ENCODE measurements around the gene DYNLRB1.
A peak's percentile ranks its signal among the peaks of the same experiment; 100 is the strongest.

The DYNLRB1 gene

DNA sequence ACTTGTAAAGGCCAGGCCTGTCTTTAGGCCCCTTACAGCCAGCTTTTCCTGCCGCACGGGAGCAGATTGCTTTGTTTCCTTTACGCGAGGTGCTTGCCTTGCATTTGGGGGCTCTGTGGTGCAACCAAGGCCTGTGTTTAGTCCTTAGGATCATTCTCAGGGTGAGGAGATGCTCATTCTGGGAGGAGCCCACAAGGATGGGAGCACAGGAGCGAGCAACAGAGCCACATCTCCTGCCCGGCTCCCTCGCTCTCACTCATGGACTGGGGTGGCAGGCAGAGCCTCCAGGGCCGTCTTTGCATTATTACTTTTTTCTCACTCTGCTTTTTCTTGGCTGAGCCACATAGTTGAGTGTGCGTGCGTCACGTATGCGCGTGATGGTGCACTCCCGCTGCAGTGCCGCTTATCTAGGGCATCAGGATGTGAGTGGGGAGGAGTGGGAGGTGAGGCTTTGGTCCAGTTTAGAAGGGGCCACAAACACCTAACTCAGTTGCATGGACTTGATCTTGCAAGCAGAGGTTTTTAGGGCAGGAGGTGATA is 19.1 kb downstream of the DYNLRB1 start:
- DNase-seq: no peak

DNA sequence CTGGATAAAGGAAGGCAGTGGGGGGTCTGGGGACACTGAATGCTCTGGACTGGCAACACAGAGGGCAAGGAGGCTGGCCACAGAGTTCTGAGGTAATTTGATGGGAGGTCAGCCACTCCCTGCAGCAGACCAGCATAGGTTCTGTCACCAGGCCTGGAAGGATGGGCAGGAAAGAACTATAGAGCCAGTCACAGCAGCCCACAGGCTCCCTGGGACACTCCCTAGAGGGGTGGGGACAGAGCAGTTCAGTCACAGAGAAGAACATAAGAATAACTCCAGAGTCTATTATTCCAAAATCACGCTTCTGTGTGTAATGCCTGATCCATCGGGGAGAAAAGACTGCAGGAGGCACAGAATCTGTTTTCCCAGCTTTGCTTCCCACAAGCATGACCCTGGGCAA is 19.6 kb downstream of the DYNLRB1 start:
- DNase-seq: no peak

DNA sequence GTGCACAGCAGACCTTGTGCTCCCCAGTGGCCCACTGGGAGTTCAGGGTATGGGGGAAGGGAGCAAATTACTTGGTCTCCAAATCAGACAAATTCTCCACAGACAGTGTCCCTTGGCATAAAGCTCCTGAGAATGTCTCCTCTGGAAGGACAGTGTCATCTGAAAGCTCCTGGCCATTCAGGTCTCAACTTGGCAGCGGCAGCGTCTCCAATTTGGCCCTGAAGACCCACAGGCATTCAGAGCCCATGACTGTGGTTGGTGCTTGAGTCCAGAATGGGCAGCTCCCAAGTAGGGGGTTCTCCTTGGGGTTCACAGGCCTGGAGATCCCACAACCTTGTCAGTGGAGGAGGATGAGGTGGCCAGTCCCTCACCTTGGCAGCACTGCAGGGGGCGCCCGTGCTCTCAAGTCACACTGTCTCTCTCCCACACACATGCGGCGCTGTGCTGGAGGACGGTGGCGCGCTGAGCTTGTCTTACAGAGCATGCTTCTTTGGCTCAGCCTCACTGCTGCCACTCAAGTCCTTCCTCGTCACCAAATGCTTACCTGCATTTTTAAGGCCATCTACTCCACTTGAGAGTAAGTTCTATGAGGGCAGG is 20.7 kb downstream of the DYNLRB1 start:
- DNase-seq: peak; percentile 52

DNA sequence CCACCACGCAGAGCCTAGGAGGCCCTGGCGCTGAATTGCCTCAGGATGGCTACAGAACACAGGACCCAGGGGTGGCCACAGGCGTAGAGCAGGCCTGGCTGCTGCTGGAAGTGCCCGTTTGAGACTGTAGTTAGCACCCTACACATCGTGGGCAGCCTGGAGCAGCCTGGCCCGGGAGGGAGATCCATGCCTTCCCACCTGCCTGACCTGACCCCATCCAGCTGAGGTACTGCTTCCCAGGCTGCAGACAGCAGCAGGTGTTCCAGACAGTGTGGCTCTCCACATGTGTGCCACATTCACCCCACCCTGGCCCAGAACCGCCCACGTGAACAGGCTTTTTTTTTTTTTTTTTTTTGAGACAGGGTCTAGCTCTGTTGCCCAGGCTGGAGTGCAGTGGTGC is 21.4 kb downstream of the DYNLRB1 start:
- no peak for DNase-seq

DNA sequence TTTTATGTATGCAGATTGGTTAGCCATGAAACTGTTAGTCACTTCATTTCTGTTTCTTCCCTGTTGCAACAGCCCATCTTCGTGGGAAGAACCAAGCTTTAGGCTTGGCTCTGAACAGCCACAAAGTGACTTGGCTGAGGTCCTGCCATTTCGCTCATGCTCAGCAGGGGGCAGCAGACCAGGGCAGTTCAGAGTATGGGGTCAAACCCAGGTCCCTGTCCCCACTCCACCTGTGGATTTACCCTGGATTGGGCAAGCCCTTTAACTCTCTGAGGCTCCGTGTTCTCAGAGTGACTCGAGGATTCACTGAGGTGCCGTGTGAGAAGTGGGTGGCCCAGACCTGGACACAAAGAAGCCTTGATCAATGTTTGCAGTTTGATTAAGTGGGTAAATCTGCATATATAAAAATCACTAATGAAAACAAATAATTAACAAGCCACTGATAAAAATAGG is 22.5 kb downstream of the DYNLRB1 start:
- peak; percentile 63 for DNase-seq

DNA sequence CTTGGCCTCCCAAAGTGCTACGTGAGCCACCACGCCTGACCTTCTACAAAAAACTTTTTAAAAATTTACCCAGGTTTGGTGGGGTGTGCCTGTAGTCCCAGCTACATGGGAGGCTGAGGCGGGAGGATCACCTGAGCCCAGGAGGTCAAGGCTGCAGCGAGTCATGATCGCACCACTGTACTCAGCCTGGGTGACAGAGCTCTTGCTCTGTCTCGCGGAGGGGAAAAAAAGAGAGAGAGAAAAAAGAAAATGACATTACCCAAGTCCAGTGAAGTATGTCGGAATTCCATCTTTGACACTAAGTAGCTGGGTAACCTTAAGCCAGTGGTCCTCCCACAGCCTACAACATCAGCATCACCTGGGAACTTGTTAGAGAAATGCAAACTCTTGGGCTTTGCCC is 23.5 kb downstream of the DYNLRB1 start:
- DNase-seq: no peak

DNA sequence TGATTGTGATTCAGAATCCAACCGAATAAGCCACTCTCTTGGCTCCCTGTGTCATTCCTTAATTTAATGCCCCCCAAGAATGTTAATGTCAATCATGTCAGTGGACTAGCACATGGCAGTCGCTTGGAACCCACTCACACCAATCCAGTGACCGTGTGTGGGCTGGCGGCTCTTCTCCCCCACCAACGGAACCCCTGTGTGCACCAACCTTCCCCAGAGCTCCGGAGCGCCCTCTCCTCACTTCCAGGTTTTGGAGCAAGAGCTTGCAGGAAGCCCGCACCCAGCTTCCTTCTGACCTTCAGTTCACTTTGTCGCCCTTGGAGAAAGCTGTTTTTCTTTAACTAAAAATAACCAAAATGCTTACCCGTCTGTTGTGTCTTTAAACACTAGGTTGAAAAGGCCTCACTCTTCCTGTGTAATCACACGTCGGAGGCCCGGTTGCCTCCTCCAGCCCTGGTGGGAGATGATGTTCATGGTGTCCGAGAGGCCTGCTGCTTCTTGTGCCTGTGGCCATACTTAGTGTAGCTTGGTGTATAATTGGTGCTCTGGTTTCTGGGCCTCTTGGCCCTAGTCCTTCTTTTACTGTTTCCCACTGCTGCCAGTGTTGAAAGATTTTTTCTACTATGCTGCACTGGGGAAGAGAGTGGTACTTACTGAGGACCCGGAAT is 24.5 kb downstream of the DYNLRB1 start:
- DNase-seq: no peak

DNA sequence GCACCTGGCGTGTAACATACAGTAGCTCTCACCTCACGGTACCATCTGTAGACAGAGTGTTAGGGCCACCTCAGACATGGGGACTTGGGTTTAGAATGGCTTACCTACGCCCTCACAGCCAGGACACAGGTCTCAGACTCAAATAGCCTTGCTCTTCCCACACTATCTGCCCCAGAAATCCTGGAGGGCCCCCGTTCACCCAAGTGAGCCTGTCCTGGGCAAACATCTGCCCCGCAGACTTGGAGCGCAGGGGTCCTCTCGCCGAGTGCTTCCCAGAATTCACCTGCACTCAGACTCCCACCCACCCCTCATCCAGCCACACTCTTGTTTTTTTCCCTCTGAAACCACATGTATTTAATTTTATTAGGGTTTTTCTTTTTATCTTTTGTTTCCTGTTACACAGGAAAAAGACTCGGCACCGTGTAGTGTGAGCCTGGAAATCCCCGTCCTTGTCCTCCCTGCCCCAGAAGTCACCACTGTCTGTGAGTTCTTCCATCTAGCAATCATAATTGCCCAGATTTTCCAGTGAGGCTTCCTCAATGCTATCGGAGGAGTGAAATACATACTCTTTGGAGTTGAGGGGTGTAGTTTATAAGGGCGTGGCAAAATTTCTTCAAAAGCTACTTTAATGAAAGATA is 25.2 kb downstream of the DYNLRB1 start:
- DNase-seq: peak; percentile 34

DNA sequence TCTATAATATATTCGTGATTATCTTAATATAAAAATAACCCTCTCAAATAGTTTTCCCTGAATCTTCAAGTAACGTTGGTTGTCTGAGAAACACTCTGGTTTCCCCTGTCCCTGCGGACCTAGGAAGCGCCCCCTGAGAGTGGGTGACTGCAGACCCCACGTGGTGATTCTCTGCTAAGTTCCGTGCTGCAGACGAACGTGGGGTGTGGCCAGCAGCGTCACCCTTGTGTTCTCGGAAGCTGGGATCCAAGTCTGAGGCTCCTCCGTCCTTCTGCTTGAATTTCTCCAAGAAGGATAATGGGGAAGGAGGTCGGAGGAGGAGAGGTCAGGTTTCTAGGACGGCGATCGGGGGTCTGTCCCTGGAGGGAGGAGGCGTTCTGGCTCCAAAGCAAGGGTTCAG is 25.7 kb downstream of the DYNLRB1 start:
- no peak for DNase-seq

DNA sequence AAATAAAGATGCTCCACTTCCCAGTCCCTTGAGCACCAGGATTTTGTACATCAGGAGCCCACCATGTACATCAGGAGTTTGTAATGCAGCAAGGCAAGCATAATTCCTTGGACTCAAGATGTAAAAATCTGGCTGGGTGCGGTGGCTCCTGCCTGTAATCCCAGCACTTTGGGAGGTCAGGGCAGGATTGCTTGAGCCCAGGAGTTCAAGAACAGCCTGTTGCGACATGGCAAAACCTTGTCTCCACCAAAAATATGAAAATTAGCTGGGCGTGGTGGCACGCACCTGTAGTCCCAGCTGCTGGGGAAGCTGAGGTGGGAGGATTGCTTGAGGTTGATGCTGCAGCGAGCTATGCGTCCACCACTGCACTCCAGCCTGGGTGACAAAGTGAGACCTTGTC is 26.2 kb downstream of the DYNLRB1 start:
- DNase-seq: no peak

DNA sequence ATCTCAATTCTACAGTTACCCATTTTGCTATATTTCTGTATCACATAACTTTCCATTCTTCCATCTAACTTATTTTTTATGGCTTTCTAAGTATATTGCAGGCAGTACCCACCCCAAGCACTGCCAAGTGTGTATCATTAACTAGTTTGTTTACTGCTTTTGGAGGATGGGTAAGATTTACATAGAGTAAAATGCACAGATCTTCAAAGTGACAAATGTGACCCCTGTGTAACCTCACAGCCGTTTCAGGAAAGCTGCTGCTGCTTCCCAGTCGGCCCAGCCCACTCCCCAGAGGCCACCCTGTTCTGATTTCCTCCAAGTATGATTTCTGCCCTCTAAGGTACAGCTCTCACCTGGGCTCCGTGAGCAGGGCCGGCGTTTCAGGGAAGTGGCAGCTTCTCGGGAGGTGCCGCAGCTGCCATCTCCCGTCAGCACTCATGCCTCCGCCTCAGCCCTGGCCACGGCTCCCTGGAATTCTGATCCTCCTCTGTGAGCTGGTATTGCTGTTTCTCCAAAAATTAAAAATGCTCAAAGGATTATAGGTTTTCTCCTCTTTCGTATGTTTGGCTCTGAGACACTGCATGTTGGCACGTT is 27.3 kb downstream of the DYNLRB1 start:
- no peak for DNase-seq

DNA sequence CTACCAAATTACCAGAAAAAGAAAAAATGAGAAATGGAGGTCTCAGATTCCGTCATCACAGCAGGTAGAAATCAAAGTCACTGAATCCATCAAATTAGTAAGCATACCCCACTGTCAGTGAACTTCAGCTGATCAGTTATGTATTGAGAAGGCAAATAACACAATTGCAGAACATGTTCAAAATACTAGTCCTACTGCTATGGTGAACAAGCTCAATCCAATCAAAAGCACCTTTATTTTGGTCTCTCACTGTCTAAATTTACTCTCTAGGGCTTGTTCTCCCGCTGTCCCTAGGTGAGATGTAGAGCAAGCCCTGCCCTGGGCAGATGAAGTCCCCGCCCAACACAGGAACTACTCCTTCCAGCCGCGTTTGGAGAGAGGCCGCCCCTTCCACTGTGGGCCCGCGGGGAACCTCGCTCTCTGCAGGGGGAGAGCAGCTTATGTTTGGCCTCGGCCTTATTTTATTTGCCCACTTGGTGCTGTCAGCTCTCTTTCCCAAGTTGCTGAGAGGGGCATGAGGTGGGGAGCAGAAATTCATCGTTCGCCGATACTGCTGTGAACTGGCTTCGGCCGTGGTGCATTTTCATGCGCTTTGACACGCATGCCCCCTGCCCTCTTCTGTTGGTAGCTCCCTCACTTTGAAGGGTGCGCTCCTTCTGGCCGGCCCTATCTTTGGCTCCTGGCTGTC is 28.0 kb downstream of the DYNLRB1 start:
- DNase-seq: peak; percentile 20

DNA sequence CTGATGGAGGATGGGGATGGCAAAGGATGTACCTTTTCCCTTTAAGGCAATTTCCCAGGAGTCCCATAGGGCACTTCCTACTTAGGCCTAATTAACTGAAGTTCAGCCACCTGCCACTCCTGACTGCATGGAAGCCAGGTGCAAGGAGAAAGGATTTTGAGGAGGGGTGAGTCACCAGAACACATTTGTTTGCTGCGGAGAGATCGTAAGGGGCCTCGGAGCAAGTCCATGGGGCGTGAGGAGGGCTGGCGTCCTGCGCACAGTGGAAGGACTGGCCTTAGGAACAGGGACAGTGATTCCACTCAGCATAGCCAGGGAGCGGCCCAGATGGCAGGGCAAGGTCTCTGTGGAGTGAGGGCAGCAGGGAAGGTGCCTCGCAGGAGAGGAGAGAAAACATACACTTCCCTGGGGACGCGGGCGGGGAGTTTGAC is 30.5 kb downstream of the DYNLRB1 start:
- no peak for DNase-seq

DNA sequence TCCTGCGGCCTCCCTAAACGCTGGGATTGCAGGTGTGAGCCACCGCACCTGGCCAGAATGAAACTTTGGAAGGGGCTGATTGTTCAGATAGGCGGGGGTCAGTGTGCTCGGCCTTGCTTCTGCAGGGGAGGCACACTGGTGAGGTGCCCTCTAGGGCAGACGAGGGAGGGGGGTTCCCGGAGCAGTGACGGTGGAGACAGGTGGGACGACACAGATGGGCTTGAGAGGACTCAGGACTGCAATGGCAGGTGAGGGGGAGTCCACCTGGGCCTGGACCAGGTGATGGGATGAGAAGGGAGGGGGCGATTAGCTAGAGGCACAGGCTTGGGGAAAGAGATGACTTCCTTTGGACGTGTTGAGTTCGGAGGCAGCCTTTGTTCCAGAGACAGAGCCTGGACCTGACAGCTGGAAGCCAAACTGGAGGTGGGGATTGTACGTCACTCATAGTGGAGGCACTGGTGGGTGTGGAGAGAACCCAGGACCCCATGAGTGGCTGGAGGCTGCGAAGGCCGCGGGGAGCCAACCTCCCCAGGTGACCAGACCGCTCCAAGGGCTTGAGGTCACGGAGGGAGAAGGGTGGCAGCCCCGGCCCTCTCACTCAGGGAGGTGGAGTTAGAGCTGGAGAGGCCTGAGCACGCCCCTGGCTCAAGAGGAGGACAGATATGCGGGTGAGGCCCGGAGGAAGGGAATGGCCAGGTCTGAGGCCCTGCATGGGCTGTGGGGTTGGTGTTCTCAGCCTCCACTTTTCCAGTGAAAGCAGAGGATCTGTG is 31.8 kb downstream of the DYNLRB1 start:
- DNase-seq: no peak

DNA sequence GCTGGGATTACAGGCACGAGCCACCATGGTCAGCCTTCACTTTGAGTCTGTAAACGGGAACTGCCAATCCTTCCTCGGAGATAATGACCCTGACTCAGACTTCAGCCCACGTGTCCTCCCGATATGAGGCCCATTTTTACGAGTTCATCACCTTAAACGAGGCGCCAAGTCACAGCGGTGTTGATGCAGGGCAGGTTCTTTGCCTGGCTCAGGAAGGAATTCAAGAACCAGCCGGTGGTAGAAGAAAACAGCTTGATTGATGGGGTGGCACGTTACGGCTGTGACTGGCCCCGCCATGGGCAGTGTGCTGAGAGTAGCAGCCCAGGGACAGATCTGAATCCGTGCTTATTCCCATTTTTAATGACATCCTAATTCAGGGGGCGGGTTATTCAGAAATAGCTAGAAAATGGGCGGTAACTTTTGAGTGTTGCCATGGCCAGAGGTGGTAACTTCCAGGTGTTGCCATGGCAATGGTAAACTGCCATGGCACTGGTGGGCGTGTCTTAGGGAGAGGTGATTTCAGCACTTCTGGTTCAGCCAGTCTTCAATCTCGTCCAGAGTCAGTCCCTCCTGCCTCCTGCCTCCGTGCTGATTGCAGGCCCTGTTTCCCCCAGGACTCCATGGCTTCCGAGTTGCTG is 33.2 kb downstream of the DYNLRB1 start:
- DNase-seq: no peak

DNA sequence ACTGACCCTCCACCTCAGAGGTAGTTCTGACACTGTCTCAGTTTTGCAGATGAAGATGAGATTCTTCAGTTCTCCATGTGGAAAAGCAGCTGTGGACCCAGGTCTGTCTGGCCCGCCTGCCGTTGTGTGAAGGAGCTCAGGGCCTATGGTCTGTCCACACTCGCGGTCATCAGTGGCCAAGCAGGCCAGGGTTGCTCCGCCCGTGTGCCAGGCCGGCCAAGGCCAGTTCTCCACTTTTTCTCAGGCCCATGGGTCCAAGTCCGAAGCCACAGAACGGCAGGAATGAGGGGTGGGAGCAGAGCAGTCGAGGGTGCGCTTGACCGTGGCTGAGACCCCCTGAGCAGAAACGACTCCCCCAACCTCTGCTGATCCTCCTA is 33.7 kb downstream of the DYNLRB1 start:
- DNase-seq: no peak

DNA sequence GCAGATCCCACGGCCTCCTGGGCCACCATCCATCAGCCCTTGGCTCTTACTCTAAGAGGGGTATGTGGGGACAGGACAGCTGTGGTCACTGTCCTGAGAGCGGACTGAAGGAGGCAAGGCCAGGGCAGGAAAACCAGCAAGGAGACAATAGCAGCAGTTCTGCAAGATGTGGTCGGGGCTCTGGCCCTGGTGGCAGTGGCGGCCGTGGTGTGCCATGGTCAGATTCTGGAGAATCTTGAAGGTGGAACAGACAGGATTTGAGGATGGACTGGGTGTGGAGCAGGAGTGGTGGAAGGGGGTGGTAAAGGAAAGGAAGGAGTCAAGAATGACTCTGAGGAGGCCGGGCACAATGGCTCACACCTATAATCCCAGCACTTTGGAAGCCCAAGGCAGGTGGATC is 36.3 kb downstream of the DYNLRB1 start:
- DNase-seq: no peak

DNA sequence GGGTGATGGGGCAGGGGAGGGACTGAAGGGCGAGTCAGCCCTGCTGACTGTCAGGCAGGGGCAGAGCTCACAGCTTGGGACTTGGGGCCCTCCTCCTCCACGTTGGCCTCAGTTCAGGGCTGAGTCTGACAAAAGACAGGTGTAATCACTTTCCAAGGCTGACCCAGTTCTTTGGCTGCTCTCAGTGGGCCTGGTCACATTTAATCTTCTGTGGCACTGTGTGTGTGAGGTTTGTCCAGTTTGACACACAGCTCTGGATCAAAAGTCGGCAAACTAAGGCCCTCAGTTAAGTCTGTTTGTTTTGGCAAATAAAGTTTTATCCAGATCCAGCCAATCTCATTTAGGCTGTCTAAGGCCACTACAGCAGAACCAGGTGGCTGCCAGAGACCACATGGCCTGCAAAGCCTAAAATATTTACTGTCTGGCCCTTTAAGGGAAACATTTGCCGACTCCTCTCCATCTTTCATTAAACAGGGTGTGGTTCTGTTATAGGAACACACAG is 37.2 kb downstream of the DYNLRB1 start:
- no peak for DNase-seq

DNA sequence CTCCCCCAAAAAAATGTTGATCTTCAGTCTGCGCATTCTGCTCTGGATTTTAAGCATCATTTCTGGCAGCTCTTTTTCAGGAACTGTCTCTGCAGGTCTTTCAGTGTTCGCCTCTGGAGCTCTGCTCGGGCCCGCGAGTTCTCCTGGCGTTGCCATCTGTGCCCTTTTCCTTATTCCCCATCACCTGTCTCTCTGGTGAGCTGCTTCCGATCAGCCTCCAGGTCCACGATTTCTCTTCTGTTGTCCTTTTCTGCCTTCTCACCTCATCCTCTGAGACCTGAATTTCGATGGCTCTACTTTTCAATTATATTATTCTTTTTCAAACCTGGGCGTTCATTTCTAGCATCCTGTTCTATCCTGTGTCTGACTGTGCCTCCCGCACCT is 41.7 kb downstream of the DYNLRB1 start:
- no peak for DNase-seq

DNA sequence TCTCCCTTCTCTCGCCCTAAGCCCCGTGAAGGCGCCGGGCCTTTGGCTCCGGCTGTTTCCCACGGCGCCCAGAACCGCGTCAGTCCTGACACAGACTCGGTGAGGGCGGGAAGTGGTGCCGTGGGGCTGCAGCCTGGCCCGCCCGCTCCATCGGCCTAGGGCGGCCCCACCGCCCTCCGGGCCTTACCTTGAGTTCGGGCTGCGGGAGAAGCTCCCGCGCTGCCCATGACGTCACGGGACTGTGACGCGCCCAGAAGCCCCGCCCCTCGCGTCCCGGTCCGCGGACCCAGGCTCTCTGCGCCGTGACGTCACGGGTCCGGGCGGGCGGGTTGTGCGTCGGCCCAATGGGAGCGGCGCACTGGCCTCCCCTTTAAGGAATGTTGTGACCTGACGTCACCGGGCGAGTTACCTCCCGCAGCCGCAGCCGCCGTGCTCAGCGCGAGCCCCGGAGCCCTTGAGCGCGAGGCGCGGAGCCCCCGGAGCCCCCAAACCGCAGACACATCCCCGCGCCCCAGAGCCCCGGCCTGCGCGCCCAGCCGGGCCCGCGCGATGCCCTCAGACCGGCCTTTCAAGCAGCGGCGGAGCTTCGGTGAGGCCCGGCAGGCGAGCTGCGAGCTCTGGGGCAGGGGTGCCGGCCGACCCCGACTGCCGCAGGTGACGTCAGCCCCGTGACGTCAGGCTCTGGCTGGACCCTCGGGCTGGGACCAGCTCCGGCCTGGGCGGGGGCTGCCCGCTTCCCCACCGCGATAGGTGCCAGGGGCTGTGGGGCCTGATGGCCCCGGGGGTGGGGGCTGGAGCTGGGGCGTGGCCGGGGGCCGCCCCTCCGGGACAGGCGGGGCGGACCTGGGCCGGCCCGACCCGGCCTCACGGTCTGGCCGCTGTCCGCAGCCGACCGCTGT is 42.3 kb downstream of the DYNLRB1 start, which contains the start of gene MAP1LC3A:
Gene MAP1LC3A, plus strand, starts transcription at position 399 of the 899 bp plus-strand sequence. Its CDS starts 151 bp downstream, at position 550.
- DNase-seq: peak; percentile 92
